Hindlimb muscle (tissue), 1 donor: ENCODE results near the gene PAX5. TPM values are rescaled to one million over a fixed set of nuclear protein-coding genes. Genes with fewer than 3 reads are reported as not detected.

Source experiments
- DNase-seq: peaks from one replicate; pipeline ENCODE4 v3.0.0-alpha.2; 2013
- polyA plus RNA-seq: library from polyadenylated mRNA; unstranded; fragments of 120-200 nt; gene quantifications from one replicate; pipeline ENCODE4 v1.2.1, GENCODE V29; 2013; ENCODE audit not compliant: insufficient read length

Gene PAX5
- polyA plus RNA-seq, 1 donor = 0.21 TPM

- no peak for DNase-seq
Observed at GRCh38 chr9:37011530-37011929, 22.5 kb downstream of the PAX5 start.

GRCh38 chr9:37010976-37011375 is 23.1 kb downstream of the PAX5 start:
- no peak for DNase-seq

- no peak for DNase-seq
Observed at GRCh38 chr9:37010180-37010579, 23.9 kb downstream of the PAX5 start.

DNA sequence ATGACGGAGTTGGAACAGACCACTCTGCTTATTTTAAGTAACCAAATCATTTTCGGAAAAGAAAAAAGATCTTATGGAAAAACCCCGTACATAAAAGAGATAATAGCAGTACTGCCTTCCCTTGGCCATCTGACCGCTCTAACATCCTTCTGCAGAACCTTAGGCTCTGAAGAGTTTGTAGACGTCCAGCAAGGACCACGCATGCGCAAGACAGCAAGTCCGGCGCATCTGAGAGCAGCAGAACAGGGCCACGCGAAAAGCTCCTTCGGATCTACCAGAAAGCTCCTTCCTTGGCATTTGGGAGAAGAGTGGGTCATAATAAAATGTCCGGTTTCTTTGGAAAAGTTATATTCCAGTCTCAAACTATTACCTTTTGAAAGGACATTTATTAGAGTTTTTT is 26.8 kb downstream of the PAX5 start:
- DNase-seq = no peak

DNA sequence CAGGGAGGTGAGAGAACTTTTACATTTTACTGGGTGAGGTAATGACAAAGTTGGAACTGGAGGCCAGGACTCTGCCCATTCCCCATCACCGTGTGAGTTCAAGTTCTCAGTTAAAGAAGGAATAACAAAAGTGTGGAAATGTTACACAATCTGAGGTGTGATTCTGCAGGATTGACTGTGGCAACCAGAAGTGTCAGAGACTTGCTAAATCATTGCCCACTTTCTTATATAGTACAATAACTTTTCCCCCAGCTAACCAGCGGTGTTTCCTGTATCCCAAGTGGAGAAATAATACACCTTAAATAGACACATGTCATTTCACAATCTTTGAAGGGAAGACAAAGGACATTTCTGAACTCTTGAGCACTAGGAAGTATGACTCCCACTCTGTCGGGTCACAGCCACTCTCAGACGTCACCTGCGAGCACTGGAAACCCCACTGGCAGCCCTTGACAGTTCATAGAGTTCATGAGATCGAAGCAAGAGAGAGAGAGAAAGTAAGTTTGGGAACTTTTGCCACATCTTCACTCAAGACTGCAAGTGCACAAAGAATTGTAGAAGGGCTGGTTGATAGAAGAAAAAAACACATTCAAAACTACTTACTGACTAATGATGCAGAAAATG is 28.4 kb downstream of the PAX5 start:
- DNase-seq = no peak

GRCh38 chr9:37004424-37004935 is 29.6 kb downstream of the PAX5 start:
- no peak for DNase-seq

DNA sequence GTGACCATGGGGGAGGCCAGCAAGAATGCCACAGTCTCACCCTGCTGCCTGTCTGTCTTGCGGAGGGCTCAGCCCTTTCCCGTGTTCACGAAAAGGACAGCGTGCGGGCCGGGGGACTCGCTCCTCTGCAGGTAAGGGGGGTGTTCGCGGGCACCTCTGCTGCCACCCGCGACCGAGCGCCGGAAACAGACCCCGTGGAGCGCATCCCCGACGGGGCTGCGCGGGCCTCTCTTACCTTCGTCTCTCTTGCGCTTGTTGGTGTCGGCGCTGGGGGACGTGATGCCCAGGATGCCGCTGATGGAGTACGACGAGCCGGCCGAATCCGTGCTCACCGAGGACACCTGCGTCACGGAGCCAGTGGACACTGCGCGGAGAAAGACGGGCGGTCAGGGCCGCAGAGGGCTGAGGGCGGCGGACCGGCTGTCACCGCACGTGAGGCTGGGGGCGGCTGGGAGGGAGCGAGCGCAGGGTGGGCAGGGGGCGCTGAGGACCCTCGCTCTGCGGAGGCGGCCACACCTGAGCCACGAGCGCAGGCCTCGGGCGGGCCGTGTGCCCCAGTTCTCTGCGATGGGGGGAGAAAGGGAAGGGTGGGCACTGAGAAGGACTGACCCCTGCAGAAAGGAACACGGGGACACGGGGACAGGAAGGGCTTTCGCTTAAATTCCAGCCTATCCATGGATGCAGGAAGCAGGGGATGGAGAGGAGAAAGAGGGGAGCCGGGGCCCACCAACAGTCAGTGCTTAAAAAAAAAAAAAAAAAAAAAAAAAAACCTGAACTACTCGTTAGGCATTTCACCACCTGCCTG is 31.5 kb downstream of the PAX5 start:
- no peak for DNase-seq

DNA sequence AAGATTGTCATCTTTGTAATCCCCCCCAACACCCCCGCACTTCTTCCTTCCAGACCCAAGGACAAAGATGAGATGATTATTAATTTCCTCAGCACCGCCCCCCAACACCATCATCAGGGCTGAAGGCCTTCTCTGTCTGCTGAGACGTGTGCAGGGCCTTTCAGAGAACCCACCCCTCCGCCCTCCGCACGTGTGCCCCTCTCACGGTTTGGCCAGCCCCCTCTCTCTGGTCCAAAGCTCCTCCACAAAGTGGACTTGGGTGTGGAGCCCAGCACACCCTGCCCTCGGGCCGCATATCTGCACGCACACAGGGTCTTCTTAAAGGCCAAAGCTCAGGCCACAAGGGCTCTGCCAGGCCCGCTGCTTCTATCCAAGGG is 32.0 kb downstream of the PAX5 start:
- no peak for DNase-seq

- DNase-seq = peak; percentile 8
Observed at GRCh38 chr9:37001459-37001858, 32.6 kb downstream of the PAX5 start.

DNA sequence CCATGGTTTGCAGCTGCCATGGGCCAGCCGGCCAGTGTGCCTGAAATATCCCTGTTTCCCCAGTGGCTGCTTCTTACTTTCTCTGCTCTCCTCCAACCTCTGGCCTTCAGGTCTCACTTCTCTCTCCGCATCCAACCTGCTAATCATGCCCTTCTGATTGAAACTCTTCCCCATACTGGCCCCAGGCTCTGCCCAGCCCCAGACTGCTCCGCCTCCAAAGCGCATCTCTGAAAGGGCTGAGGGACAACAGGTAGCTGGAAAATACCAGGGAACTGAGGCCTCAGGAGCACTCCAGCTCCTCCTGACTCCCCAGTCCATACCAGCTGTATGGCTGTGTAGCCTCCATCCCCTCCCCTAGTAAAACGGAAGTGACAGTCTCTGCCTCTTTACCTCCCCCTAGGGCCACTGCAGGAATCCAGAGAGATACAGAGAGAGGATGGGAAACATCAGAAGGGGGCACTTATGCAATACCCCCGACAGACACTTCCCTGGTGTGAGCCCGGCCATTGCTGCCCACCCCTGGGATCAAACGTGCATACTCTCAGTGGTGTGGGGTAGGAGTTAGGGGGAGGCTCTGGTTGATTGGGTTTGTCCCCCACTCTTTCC is 34.2 kb downstream of the PAX5 start:
- no peak for DNase-seq

DNA sequence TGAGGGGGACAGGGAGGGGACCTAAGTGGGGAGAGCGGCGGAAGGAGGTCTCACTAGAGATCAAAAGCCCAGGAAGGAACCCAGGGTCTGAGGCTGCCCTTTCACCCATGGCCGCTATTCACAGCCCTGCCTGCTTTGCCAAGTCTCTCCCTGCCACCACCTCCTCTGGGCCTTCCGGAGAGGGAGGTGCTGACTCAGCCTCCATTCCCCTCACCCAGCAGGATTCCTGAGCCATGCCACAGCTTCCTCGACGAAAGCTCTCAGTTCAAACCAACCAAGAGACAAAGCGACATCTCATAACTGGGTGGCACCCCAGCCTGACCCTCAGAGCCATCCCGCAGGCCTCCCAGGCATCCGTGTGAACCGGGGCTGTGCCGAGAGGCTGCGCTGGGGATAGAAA is 36.7 kb downstream of the PAX5 start:
- no peak for DNase-seq

DNA sequence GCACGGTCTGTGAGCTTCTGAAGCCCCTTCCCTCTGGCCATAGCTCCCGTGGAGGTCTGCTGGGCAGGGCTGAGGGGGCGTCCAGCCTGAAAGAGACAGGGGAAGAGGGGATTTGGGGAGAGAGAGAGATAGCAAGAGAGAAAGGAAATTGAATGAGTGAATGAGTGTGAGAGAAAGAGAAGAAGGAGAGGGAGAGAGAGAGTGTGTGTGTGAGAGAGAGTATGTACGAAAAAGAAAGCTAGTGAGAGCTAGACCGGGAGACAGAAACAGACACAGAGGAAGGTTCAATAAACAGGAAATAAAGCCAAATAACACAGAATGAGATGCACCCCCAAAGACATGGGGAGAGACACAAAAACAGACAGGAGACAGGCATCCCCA is 37.4 kb downstream of the PAX5 start:
- no peak for DNase-seq

DNA sequence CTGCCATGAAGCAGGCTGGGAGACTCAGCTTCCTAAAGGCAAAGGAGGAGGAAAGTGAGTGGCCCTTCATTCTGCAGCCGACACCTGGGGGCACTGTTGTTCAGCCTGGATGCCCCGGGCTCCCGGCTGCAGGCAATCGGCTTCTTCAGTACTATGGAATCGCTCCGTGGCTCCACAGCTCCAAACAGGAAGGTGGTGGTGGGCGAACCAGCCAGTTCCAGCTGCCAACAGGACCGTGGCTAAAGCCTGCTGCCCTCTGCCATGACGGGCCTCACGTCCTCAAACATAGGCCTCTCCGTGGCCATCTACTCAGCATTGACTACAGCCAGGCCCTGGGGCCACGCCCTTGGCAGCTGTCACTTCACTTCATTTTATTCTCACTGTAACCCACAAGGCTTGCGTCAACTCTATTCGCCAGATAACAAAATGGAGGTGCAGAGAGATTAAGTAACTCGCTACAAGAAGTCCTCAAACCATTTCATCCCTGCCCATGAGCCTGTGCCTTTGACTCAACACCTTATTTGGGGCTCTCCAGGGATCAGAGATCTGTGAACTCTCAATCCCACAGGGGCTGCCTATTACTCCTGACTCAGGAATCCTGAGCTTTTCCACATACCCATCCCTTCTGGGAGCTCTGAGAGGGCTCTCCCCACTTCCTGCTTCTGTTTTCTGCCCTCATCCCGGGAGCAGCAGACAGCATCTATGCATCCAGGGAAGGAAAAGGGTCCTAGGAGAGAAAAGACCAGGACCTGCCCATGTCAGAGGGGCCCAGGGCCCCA is 38.0 kb downstream of the PAX5 start:
- DNase-seq = peak; percentile 8

DNA sequence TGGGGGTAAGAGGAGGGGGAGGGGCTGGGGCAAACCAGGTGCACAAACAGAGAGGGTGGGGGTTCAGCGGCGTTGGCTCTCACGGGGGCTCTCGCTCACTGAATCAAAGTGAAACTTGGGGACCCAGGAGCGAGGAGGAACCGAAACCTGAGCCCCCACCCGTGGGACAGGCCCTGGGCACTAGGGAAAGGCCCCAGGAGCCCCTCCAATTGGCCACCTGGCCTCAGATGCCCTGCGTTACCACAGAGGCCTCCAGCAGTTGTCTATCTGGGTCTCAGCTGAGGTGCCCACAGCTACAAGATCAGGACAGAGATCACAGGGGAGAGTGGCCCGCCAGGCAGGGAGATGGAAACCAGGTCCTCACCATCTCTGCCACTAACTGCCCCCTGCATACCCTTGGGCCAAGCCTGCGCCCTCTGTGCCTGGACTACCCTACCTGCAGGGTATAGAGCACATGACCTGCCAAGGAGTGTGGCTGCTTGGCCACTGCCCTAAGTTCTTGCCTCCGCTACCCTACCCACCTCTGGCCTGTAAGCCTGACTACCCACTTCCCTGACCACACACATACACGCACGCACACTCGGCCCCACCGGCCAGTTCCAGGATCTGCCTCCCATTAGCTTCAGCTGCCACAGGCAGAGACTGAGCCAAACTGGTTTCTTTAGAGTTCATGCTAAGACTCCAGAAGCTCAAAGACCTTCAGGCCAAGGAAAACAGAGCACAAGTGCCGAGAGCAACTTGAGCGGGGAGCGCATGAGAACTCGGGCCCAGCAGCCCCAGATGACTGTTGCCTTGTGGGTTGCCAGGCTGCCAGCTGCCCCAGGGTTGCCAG is 39.9 kb downstream of the PAX5 start:
- DNase-seq = no peak

- no peak for DNase-seq
Observed at GRCh38 chr9:36992501-36993316, 41.4 kb downstream of the PAX5 start.

DNA sequence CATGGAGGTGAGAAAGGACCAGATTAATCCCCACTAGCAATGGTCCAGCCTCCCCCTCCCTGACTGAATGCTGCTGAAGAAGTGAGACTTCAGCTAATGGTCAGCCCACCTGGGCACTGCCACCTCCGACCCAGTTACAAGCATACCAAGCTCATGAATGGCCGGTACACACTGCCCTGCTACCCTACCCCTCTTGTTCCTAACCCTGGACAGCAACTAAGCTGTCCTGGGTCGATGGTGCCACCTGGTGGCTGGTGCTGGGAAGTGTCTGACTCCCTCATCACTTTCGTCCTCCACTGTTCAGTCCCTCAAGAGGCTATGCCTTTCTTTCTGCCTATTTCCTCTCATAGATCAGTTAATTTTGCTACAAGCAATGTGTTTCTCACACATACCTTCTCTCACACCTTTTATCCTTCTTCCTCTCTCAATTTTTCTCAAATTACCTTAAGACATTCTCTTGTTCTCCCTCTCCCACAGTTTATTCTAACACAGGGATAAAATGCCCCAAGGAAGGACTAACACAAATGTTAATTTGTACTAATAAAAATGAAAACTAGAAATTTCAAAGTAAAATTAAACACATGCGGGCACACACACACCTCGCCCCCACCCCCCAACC is 42.4 kb downstream of the PAX5 start:
- DNase-seq = no peak

GRCh38 chr9:36988848-36989247 is 45.2 kb downstream of the PAX5 start:
- no peak for DNase-seq

GRCh38 chr9:36987891-36988290 is 46.2 kb downstream of the PAX5 start:
- no peak for DNase-seq

GRCh38 chr9:36987409-36987808 is 46.7 kb downstream of the PAX5 start:
- DNase-seq = no peak
